ENCODE data around the gene MOB3B. TPM values are rescaled to one million over a fixed set of nuclear protein-coding genes. Genes with fewer than 3 reads are reported as not detected.
A peak's percentile ranks its signal among the peaks of the same experiment; 100 is the strongest.

MOB3B gene
- total RNA-seq, 6 experiments from 2014 or later, result not detected

GRCh38 chr9:27310582-27310981 is 219.0 kb downstream of the MOB3B start:
- Mint-ChIP-seq H3K27ac (no peak overlapping the region), H3K4me1 (ENCODE audit: low read depth) (no peaks in the 10 kb centered on the region), H3K4me3 (no peak overlapping the region), H3K36me3 (ENCODE audit: low read depth) (no peaks in the 10 kb centered on the region), H3K9me3 (no peaks in the 10 kb centered on the region), H3K27me3 (ENCODE audit: insufficient read depth) (peaks cover 8% of the 10 kb centered on the region)
- no peak for DNase-seq
- TF ChIP-seq CTCF (IDR thresholded peaks at IDR 0.05), result no peak

- no peak for DNase-seq
- no peak for TF ChIP-seq CTCF (IDR thresholded peaks at IDR 0.05)
- H3K4me3 Mint-ChIP-seq, result no peak overlapping the region
- no peaks in the 10 kb centered on the region for H3K4me1 Mint-ChIP-seq (ENCODE audit: low read depth)
- no peaks in the 10 kb centered on the region for H3K9me3 Mint-ChIP-seq
- no peaks in the 10 kb centered on the region for H3K36me3 Mint-ChIP-seq (ENCODE audit: low read depth)
- no peak overlapping the region for H3K27ac Mint-ChIP-seq
- peaks cover 9% of the 10 kb centered on the region for H3K27me3 Mint-ChIP-seq (ENCODE audit: insufficient read depth)
Measured at GRCh38 chr9:27308691-27309390, 220.8 kb downstream of the MOB3B start.

- H3K27me3 Mint-ChIP-seq (ENCODE audit: insufficient read depth), result peaks cover 14% of the 10 kb centered on the region
- H3K4me1 Mint-ChIP-seq (ENCODE audit: low read depth), result peaks cover 8% of the 10 kb centered on the region
- H3K9me3 Mint-ChIP-seq, result no peaks in the 10 kb centered on the region
- no peak overlapping the region for H3K27ac Mint-ChIP-seq
- H3K36me3 Mint-ChIP-seq (ENCODE audit: low read depth), result no peaks in the 10 kb centered on the region
- no peak overlapping the region for H3K4me3 Mint-ChIP-seq
- no peak for TF ChIP-seq CTCF (IDR thresholded peaks at IDR 0.05)
- DNase-seq, result no peak
Measured at GRCh38 chr9:27304521-27304920, 225.1 kb downstream of the MOB3B start.

- DNase-seq, result peak; percentile 26
- H3K4me3 Mint-ChIP-seq, result peak overlapping the region; percentile 72
- TF ChIP-seq CTCF (IDR thresholded peaks at IDR 0.05), result no peak
- peaks cover 8% of the 10 kb centered on the region for H3K4me1 Mint-ChIP-seq (ENCODE audit: low read depth)
- no peak overlapping the region for H3K27ac Mint-ChIP-seq
- H3K9me3 Mint-ChIP-seq, result no peaks in the 10 kb centered on the region
- H3K27me3 Mint-ChIP-seq (ENCODE audit: insufficient read depth), result peaks cover 14% of the 10 kb centered on the region
- H3K36me3 Mint-ChIP-seq (ENCODE audit: low read depth), result no peaks in the 10 kb centered on the region
Measured at GRCh38 chr9:27303219-27303618, 226.4 kb downstream of the MOB3B start.

GRCh38 chr9:27297050-27297449 is 232.6 kb downstream of the MOB3B start, which contains the start of gene EQTN:
Gene EQTN (minus strand): TSS chr9:27297150. CDS start chr9:27297055, 95 bp downstream.
- H3K9me3 Mint-ChIP-seq, result no peaks in the 10 kb centered on the region
- H3K4me3 Mint-ChIP-seq, result no peak within 1 kb of the TSS
- peaks cover 6% of the 10 kb centered on the region; the same call in 1 of the 2 replicates for H3K4me1 Mint-ChIP-seq (ENCODE audit: low read depth)
- H3K27ac Mint-ChIP-seq, result no peak within 1 kb of the TSS
- DNase-seq, result no peak
- H3K36me3 Mint-ChIP-seq (ENCODE audit: low read depth), result no peaks in the 10 kb centered on the region
- no peak for TF ChIP-seq CTCF (IDR thresholded peaks at IDR 0.05)
- peaks cover 5% of the 10 kb centered on the region for H3K27me3 Mint-ChIP-seq (ENCODE audit: insufficient read depth)

All from HFFc6 (cell line).